Measurements from ENCODE around the gene EMILIN2.

Gene EMILIN2

GRCh38 chr18:2917259-2918047 lies 70.6 kb downstream of the EMILIN2 start:
- no peak for DNase-seq

- no peak for DNase-seq
Measured at GRCh38 chr18:2918761-2919550, 72.2 kb downstream of the EMILIN2 start.

GRCh38 chr18:2919600-2919999 lies 72.8 kb downstream of the EMILIN2 start:
- no peak for DNase-seq

GRCh38 chr18:2920027-2920426 lies 73.2 kb downstream of the EMILIN2 start:
- DNase-seq = no peak

- no peak for DNase-seq
Measured at GRCh38 chr18:2920546-2921343, 73.9 kb downstream of the EMILIN2 start.

DNA sequence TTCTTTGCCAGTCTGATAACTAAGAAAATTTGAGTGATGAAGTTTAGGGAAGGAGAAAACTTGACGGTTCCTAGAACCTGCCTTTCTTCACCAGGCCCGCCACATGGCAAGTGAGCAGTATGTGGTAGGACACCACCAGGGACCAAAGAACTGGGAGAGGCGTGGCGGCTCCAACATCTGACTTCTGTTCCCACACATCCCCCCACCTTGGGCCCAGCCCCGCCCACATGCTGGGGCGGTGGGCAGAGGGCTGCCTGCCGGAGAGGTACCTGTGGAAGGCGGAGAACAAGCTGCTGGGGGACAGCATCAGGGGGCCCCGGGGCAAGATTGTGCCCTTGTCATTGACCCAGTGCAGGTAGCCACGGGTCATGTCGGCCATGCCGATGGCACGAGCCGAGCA lies 75.0 kb downstream of the EMILIN2 start:
- no peak for DNase-seq

GRCh38 chr18:2923464-2923863 lies 76.7 kb downstream of the EMILIN2 start:
- no peak for DNase-seq

DNA sequence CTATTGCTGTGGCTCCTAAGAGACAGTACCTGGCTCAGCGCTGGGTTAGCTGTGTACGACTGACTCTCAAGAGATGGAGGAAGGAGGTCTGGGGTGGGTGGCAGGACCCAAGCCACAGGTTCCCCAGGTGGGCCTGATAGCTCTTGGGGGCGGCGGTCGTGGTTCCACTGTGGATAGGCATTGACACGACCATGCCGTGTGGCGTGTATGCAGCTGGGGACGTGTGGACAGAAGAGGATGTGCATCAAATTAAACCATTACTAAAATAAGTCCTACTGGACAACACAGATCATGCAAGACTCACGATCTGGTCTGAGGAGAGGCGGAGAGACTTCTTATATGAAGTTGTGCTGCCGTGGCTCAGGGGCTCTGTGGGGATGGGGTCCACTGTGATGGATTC lies 78.1 kb downstream of the EMILIN2 start:
- DNase-seq = no peak

DNA sequence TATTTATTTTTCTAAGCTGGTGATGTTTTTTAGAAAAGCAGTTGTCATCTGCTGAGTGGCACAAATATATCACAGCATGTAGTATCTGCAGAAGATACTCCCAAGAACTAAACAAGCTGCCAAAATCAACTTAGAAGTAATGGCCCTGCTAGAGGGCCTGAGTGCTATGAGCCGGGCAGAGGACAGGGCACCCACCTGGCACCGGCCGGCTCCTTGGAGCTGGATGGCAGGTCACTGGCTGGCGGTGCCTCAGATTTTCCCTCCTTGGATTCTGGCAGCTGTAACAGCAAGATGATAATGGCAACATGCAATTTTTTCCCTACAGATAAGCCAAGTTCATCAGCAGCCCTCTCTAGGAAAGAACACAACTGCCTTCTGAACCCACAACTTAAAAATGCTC lies 79.7 kb downstream of the EMILIN2 start:
- no peak for DNase-seq

DNA sequence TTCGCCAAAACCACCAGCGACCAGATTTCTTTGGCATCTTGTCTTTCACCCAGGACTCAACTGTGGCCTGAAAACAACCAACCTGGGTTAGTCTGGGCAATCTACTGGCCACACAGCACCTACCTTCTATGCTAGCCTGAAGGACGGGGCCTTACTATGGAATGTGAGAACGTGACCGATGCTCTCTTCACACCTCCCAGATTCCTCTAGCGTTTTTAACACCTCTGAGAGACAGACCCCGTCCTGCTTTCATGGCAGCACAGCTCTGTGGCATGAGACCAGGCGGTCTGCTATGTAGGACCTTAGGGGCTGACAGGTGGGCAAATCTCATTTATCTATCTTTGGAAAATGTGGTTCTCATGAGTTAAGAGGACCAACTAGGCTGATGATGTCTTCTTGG lies 80.9 kb downstream of the EMILIN2 start:
- no peak for DNase-seq

- DNase-seq = no peak
Measured at GRCh38 chr18:2932247-2933181, 85.7 kb downstream of the EMILIN2 start.

GRCh38 chr18:2933995-2934394 lies 87.2 kb downstream of the EMILIN2 start:
- DNase-seq = no peak

- no peak for DNase-seq
Measured at GRCh38 chr18:2935438-2936192, 88.8 kb downstream of the EMILIN2 start.

- no peak for DNase-seq
Measured at GRCh38 chr18:2939317-2939716, 92.5 kb downstream of the EMILIN2 start.

DNA sequence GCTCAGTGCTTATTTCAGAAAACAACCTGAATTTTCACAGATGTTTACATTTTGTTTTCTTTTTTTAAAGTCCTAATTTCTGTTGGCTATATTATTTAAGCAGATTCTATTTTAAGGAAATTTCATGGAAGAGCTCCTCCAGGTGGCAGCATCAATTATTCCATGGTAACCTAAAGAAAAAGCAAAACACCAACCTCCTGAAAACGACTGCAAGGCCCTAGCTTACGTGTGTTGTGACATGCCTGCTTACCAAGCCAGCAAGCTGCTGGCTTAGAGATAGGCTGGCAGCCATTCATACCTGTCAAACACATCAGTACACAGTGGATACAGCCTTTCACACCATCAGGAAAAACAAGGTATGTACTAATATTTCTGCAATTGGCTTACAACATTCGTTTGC lies 101.2 kb downstream of the EMILIN2 start:
- DNase-seq = no peak

GRCh38 chr18:2952605-2953004 lies 105.8 kb downstream of the EMILIN2 start:
- no peak for DNase-seq

- no peak for DNase-seq
Measured at GRCh38 chr18:2953935-2954653, 107.3 kb downstream of the EMILIN2 start.

GRCh38 chr18:2954869-2955645 lies 108.3 kb downstream of the EMILIN2 start:
- DNase-seq = no peak

GRCh38 chr18:2956056-2956455 lies 109.2 kb downstream of the EMILIN2 start:
- no peak for DNase-seq

- DNase-seq = no peak
Measured at GRCh38 chr18:2958819-2959298, 112.1 kb downstream of the EMILIN2 start.
